ENCODE data around the gene CCDC28A.

CCDC28A gene

DNA sequence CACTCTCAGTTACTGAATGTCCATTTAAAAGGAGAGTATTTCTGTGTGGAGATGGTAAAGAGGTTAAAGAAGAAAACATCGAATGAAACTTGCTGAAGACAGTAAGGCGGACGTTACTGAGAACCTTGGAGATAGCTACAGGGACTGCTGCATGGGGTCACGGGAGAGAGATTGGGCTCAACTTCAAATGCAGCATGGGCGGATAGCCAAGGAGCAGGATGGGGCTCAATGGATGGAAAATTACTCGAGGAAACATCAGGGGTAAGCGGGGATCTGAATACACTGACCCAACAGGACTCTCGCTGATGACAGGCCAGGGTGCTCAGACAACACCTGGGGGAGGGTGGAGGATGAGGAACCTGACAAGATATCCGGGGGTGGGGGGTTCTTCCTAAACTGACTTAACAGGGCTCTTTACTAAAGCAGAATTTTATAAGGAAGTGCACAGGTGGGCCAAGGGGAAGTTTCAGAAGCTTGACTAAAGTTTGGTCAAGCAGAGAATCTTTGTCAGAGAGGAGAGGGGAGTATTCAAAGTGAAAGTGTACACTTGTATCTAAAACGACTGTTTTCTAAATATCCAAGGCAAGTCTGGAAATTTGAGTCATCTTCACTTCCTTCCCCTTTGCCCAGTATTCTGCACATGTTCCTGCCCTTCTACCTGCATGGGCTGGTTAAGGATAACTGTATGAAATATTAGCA is 45.1 kb downstream of the CCDC28A start:
- no peak for TF ChIP-seq Cebpa-rat (IDR thresholded peaks at IDR 0.05)
- no peaks in the 10 kb centered on the region for H3K36me3 ChIP-seq

GRCh38 chr6:138821519-138821918 is 48.0 kb downstream of the CCDC28A start:
- no peaks in the 10 kb centered on the region for H4K20me1 ChIP-seq
- no peak for TF ChIP-seq Cebpa-rat (IDR thresholded peaks at IDR 0.05)
- peaks cover 29 to 48% (median 33%) of the 10 kb centered on the region in 10 experiments for H3K4me1 ChIP-seq
- H3K27me3 ChIP-seq = no peaks in the 10 kb centered on the region
- peak overlapping the region in 2 of 11 experiments; percentile 5 to 41; a peak in 2 of 22 replicates for H3K9ac ChIP-seq
- H3K4me2 ChIP-seq = peak overlapping the region; percentile 29 to 64 (median 45); a peak in 19 of 22 replicates
- no peaks in the 10 kb centered on the region for H3K9me3 ChIP-seq (replicated peaks in 1 of 11)
- no peaks in the 10 kb centered on the region for H3K36me3 ChIP-seq
- H3K4me3 ChIP-seq = no peak overlapping the region
- peak overlapping the region in 4 of 11 experiments; percentile 30 to 57 (median 39); a peak in 8 of 22 replicates for H3K27ac ChIP-seq

More for the DNA sequence above, 45.1 kb downstream of the CCDC28A start:
- Histone ChIP-seq H3K4me1 (peaks cover 29 to 46% (median 33%) of the 10 kb centered on the region in 10 experiments), H3K9ac (no peak overlapping the region), H3K4me3 (no peak overlapping the region), H3K9me3 (replicated peaks in 1 of 11) (no peaks in the 10 kb centered on the region), H4K20me1 (no peaks in the 10 kb centered on the region), H3K27me3 (no peaks in the 10 kb centered on the region), H3K27ac (no peak overlapping the region), H3K4me2 (peak overlapping the region; percentile 3 to 67 (median 59))

GRCh38 chr6:138824482-138825144 is 51.0 kb downstream of the CCDC28A start:
- H3K4me1 ChIP-seq = peaks cover 12 to 31% (median 17%) of the 10 kb centered on the region in 10 experiments
- H4K20me1 ChIP-seq = no peaks in the 10 kb centered on the region
- H3K27me3 ChIP-seq = no peaks in the 10 kb centered on the region
- H3K4me3 ChIP-seq = no peak overlapping the region
- H3K27ac ChIP-seq = no peak overlapping the region
- H3K9ac ChIP-seq = no peak overlapping the region
- H3K36me3 ChIP-seq = no peaks in the 10 kb centered on the region
- TF ChIP-seq Cebpa-rat (IDR thresholded peaks at IDR 0.05) = no peak
- peaks cover 0 to 4% (median 0%) of the 10 kb centered on the region in 11 experiments; a peak in 1 of 22 replicates for H3K9me3 ChIP-seq (replicated peaks in 1 of 11)
- H3K4me2 ChIP-seq = no peak overlapping the region

GRCh38 chr6:138830248-138830647 is 56.7 kb downstream of the CCDC28A start:
- Histone ChIP-seq H3K36me3 (no peaks in the 10 kb centered on the region), H3K9me3 (replicated peaks in 1 of 11) (peaks cover 0 to 4% (median 0%) of the 10 kb centered on the region in 11 experiments; a peak in 1 of 22 replicates), H3K4me1 (no peaks in the 10 kb centered on the region), H3K4me2 (no peak overlapping the region), H4K20me1 (no peaks in the 10 kb centered on the region), H3K27ac (no peak overlapping the region), H3K9ac (no peak overlapping the region), H3K27me3 (no peaks in the 10 kb centered on the region), H3K4me3 (no peak overlapping the region)
- no peak for TF ChIP-seq Cebpa-rat (IDR thresholded peaks at IDR 0.05)

- no peak overlapping the region for H3K27ac ChIP-seq
- H3K4me2 ChIP-seq = no peak overlapping the region
- no peaks in the 10 kb centered on the region for H3K27me3 ChIP-seq
- peaks cover 0 to 2% (median 0%) of the 10 kb centered on the region in 10 experiments; a peak in 3 of 20 replicates for H3K4me1 ChIP-seq
- H3K9me3 ChIP-seq (replicated peaks in 1 of 11) = no peaks in the 10 kb centered on the region
- H3K9ac ChIP-seq = no peak overlapping the region
- TF ChIP-seq Cebpa-rat (IDR thresholded peaks at IDR 0.05) = no peak
- H4K20me1 ChIP-seq = no peaks in the 10 kb centered on the region
- no peak overlapping the region for H3K4me3 ChIP-seq
- H3K36me3 ChIP-seq = no peaks in the 10 kb centered on the region
Measured at GRCh38 chr6:138832182-138832581, 58.6 kb downstream of the CCDC28A start.

DNA sequence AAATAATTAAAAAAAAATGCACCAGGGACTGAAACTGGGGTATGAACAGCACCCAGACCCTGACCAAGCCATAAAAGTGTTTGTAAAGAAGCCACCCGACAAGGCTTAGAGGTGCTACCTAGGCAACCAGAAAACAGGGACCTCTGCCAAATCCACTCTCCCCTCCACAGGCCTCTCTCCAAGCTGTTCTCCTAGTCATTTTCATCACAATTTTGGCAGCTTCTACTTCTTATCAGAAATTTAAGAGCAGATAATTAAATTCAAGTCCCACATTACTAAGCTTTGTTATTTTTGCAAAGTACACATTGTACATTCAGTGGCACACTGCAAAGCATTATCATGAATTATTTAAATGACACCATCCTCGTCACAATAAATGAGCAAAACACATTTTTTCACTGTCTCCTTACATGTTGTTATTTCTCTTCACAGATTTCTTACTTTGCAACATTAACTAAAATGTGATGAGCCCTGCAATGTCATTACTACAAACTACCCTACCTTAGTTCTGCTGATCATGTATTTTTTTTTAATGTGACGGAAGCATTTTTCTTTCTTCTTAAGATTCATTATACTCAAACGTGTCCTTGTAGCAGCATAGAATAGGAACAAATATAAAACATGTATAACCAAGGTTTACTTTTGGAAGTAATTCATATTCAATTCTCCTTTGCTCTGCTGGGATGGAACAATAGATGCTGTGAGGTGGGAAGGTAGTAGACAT is 60.4 kb downstream of the CCDC28A start:
- H3K4me1 ChIP-seq = peaks cover 0 to 5% (median 0%) of the 10 kb centered on the region in 10 experiments; a peak in 3 of 20 replicates
- H3K27me3 ChIP-seq = no peaks in the 10 kb centered on the region
- H3K9ac ChIP-seq = no peak overlapping the region
- no peak for TF ChIP-seq Cebpa-rat (IDR thresholded peaks at IDR 0.05)
- H3K9me3 ChIP-seq (replicated peaks in 1 of 11) = no peaks in the 10 kb centered on the region
- no peak overlapping the region for H3K4me2 ChIP-seq
- no peak overlapping the region for H3K27ac ChIP-seq
- H4K20me1 ChIP-seq = no peaks in the 10 kb centered on the region
- H3K36me3 ChIP-seq = no peaks in the 10 kb centered on the region
- H3K4me3 ChIP-seq = no peak overlapping the region

- H3K27ac ChIP-seq = no peak overlapping the region
- TF ChIP-seq Cebpa-rat (IDR thresholded peaks at IDR 0.05) = no peak
- no peak overlapping the region for H3K9ac ChIP-seq
- peak overlapping the region in 1 of 11 experiments; percentile 11; a peak in 1 of 22 replicates for H3K4me2 ChIP-seq
- H3K36me3 ChIP-seq = no peaks in the 10 kb centered on the region
- H4K20me1 ChIP-seq = no peaks in the 10 kb centered on the region
- peaks cover 0 to 5% (median 0%) of the 10 kb centered on the region in 10 experiments; a peak in 3 of 20 replicates for H3K4me1 ChIP-seq
- H3K4me3 ChIP-seq = no peak overlapping the region
- H3K9me3 ChIP-seq (replicated peaks in 1 of 11) = no peaks in the 10 kb centered on the region
- H3K27me3 ChIP-seq = no peaks in the 10 kb centered on the region
Measured at GRCh38 chr6:138837246-138837645, 63.7 kb downstream of the CCDC28A start.
